PFSK-1 (cell line): ENCODE data around the gene DSG4.

Source experiments
- FOXP2 ChIP-seq: optimal IDR thresholded peaks from 2 replicates; pipeline ENCODE3; 2011; ENCODE audit warnings: borderline replicate concordance, control low read depth, inconsistent platforms; ENCODE audit not compliant: insufficient read depth; ENCODE audit errors: extremely low read length, extremely low read depth
- POLR2AphosphoS5 ChIP-seq: IDR thresholded peaks from 2 replicates; pipeline ENCODE4 v1.6.1; 2012; ENCODE audit warnings: low read depth, mild to moderate bottlenecking, control low read depth, low read length, moderate library complexity
- SIN3A ChIP-seq: IDR thresholded peaks from 2 replicates; pipeline ENCODE4 v1.6.1; 2012; ENCODE audit warnings: mild to moderate bottlenecking, low read length, moderate library complexity, borderline replicate concordance; ENCODE audit not compliant: insufficient read depth
- TAF1 ChIP-seq: IDR thresholded peaks from 2 replicates; pipeline ENCODE4 v1.6.1; 2012; ENCODE audit warnings: low read length, control low read depth, borderline replicate concordance; ENCODE audit not compliant: insufficient read depth
- TF ChIP-seq, protein P1 (sequence below), 2 experiments: IDR thresholded peaks; 2 replicates each; pipeline versions ENCODE4 v1.6.1 to v1.8.0; 2011 to 2012; ENCODE audit warnings: low read depth in 2 of 2, low read length in 2 of 2, control low read depth in 1 of 2, inconsistent platforms in 1 of 2, mild to moderate bottlenecking in 1 of 2, moderate library complexity in 1 of 2; ENCODE audit not compliant: insufficient read depth in 1 of 2

Gene DSG4

DNA sequence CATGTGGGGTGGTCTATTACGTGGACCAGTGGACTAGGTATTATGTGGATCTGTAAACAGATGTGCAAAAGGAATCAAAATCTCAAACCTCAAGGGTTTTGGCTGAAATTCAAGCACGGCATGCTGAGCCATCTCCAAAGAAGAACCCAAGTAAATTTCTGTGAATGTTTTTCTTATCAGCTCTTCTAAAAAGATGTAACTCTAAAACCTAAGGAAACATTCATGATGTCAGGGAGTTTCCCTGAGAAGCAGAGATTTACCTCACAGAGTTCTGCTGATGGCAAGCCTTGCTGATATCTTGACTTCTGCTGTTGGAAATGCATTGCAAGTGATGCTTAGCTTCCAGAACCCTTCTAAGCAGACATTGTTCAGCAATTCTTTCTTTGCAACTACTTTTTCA lies 21.6 kb downstream of the DSG4 start:
- TF ChIP-seq SIN3A: no peak
- TF ChIP-seq, protein P1, sequence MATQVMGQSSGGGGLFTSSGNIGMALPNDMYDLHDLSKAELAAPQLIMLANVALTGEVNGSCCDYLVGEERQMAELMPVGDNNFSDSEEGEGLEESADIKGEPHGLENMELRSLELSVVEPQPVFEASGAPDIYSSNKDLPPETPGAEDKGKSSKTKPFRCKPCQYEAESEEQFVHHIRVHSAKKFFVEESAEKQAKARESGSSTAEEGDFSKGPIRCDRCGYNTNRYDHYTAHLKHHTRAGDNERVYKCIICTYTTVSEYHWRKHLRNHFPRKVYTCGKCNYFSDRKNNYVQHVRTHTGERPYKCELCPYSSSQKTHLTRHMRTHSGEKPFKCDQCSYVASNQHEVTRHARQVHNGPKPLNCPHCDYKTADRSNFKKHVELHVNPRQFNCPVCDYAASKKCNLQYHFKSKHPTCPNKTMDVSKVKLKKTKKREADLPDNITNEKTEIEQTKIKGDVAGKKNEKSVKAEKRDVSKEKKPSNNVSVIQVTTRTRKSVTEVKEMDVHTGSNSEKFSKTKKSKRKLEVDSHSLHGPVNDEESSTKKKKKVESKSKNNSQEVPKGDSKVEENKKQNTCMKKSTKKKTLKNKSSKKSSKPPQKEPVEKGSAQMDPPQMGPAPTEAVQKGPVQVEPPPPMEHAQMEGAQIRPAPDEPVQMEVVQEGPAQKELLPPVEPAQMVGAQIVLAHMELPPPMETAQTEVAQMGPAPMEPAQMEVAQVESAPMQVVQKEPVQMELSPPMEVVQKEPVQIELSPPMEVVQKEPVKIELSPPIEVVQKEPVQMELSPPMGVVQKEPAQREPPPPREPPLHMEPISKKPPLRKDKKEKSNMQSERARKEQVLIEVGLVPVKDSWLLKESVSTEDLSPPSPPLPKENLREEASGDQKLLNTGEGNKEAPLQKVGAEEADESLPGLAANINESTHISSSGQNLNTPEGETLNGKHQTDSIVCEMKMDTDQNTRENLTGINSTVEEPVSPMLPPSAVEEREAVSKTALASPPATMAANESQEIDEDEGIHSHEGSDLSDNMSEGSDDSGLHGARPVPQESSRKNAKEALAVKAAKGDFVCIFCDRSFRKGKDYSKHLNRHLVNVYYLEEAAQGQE (IDR thresholded peaks at IDR 0.05; ENCODE audit: insufficient read depth in 1 of 2, low read depth in 2 of 2, low read length in 2 of 2): no peak

DNA sequence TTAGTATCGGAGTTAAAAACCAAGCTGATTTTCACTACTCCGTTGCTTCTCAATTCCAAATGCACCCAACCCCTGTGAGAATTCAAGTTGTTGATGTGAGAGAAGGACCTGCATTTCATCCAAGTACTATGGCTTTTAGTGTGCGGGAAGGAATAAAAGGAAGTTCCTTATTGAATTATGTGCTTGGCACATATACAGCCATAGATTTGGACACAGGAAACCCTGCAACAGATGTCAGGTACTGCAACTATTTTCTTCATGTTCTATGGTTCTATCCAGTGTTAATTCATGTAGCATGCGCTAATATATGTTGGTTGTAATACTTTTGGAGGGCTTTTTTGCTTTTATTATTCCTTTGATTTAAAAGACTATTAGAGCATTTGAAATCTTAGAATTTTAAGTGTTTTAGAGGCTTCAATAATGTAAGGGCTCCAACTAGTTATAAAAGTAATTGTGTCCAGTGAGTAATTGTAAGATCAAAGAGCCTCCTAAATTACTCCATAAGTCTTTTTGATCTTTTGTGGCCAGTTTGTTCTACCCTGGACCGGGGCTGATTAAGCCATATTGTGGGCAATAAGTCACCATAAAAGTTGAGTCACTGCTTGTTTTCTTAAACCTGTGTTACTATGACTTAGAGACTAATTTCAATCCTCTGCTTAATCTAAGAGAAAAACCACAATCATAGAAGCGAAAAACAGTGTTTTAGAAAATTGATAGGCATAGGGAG lies 22.9 kb downstream of the DSG4 start:
- TF ChIP-seq POLR2AphosphoS5 (no peak), SIN3A (no peak), TAF1 (no peak), FOXP2 (no peak)
- TF ChIP-seq, protein P1 (IDR thresholded peaks at IDR 0.05; ENCODE audit: insufficient read depth in 1 of 2, low read depth in 2 of 2, low read length in 2 of 2): no peak

DNA sequence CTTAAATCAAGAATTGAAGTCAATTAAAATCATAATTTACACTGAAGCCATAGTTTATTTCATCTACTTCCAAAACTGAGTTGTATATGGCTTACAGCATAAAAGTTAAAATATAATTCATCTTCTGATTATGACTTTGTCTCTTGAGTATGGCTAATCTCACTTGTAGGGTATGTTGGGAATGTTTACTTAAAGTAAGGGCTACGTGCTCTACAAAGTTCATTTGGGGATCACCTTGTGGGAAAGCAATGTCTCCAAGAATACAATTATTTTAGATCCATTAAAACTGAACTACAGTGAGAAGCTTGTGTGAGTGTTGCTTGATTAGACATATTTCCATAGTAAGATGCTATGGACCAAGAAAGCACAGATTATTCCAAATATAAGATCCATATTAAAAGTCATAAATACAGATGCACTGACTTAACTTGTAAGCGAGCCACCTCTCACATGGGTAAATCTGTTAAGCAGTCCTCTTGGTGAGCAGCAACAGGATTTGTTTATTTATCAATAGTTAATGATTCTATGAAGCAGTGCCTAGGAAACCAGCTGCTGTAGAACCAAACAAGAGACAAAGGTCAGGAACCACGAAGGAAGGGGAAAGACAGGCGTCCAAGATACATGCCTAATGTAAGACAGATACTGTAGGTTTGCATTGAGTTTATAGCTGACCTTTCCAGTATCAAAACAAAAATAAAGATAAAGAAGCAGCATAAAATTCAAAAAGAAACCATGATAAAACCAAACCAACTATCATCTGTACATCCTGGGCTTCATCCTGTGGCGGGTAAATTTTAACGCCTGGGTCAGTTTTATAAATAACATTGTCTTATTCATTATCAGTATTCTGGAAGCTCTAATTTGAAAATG lies 24.8 kb downstream of the DSG4 start:
- TF ChIP-seq SIN3A (no peak), TAF1 (no peak), FOXP2 (no peak), POLR2AphosphoS5 (no peak)
- TF ChIP-seq, protein P1 (IDR thresholded peaks at IDR 0.05; ENCODE audit: insufficient read depth in 1 of 2, low read depth in 2 of 2, low read length in 2 of 2): no peak

DNA sequence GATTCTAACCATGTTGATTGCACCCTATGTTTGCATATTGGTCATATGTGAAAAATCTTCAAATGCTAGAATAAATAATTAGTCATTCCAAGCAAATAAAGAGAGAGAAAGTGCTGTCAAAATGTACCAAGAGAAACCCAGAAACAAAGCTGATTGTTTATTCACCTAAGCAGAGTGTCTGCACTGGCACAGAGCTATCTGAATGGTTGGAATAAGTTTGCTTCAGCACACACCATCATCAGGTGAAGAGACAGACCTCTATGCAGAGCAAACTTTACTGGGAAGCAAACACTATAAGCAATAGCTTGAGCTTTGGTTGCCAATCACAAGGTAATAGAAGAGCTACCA lies 25.4 kb downstream of the DSG4 start:
- no peak for TF ChIP-seq FOXP2
- TF ChIP-seq TAF1: no peak
- no peak for TF ChIP-seq SIN3A
- TF ChIP-seq, protein P1 (IDR thresholded peaks at IDR 0.05; ENCODE audit: insufficient read depth in 1 of 2, low read depth in 2 of 2, low read length in 2 of 2): no peak
- no peak for TF ChIP-seq POLR2AphosphoS5
